GM18526 (cell line): ENCODE results near the gene RAPGEF1.

Experiments used
- POLR2A ChIP-seq: IDR thresholded peaks from 3 replicates; pipeline ENCODE4 v1.6.1; 2011; ENCODE audit not compliant: insufficient read length; ENCODE audit errors: extremely low read depth

RAPGEF1 gene

GRCh38 chr9:131597246-131597645, 142.6 kb downstream of the RAPGEF1 start:
- no peak for TF ChIP-seq POLR2A

- no peak for TF ChIP-seq POLR2A
Observed at GRCh38 chr9:131596430-131596743, 143.5 kb downstream of the RAPGEF1 start.

- no peak for TF ChIP-seq POLR2A
Observed at GRCh38 chr9:131595696-131596429, 144.0 kb downstream of the RAPGEF1 start.

- TF ChIP-seq POLR2A: no peak
Observed at GRCh38 chr9:131594906-131595665, 144.8 kb downstream of the RAPGEF1 start.

- no peak for TF ChIP-seq POLR2A
Observed at GRCh38 chr9:131593936-131594665, 145.8 kb downstream of the RAPGEF1 start.

GRCh38 chr9:131593091-131593820, 146.6 kb downstream of the RAPGEF1 start:
- no peak for TF ChIP-seq POLR2A

GRCh38 chr9:131591845-131592208, 148.0 kb downstream of the RAPGEF1 start:
- no peak for TF ChIP-seq POLR2A

GRCh38 chr9:131590907-131591844, 148.7 kb downstream of the RAPGEF1 start:
- no peak for TF ChIP-seq POLR2A

- TF ChIP-seq POLR2A: no peak
Observed at GRCh38 chr9:131590449-131590848, 149.4 kb downstream of the RAPGEF1 start.

GRCh38 chr9:131589993-131590392, 149.9 kb downstream of the RAPGEF1 start:
- TF ChIP-seq POLR2A: no peak

- TF ChIP-seq POLR2A: no peak
Observed at GRCh38 chr9:131589124-131589711, 150.7 kb downstream of the RAPGEF1 start.

- TF ChIP-seq POLR2A: no peak
Observed at GRCh38 chr9:131588396-131588795, 151.5 kb downstream of the RAPGEF1 start.

- TF ChIP-seq POLR2A: no peak
Observed at GRCh38 chr9:131587906-131588305, 152.0 kb downstream of the RAPGEF1 start.

GRCh38 chr9:131587331-131587730, 152.5 kb downstream of the RAPGEF1 start:
- TF ChIP-seq POLR2A: no peak
